ENCODE measurements around the gene EEF1A2. TPM values are rescaled to one million over a fixed set of nuclear protein-coding genes. Genes with fewer than 3 reads are reported as not detected.

EEF1A2 gene
- total and polyA plus RNA-seq, 10 donors: 0.39 to 1.4 (median 0.54) TPM

GRCh38 chr20:63454731-63455567, 43.9 kb downstream of the EEF1A2 start:
- H3K27me3 ChIP-seq (replicated peaks in 1 of 7): peaks cover 0 to 97% (median 62%) of the 10 kb centered on the region in 7 donors

GRCh38 chr20:63452821-63453523, 45.9 kb downstream of the EEF1A2 start:
- Histone ChIP-seq H3K9me3 (no peaks in the 10 kb centered on the region), H3K27me3 (replicated peaks in 1 of 7) (peaks cover 0 to 96% (median 66%) of the 10 kb centered on the region in 7 donors), H3K4me3 (no peak overlapping the region), H3K27ac (no peak overlapping the region), H3K36me3 (no peaks in the 10 kb centered on the region), H3K4me1 (peaks cover 0 to 36% (median 20%) of the 10 kb centered on the region in 6 donors)
- intact Hi-C loops (cut with DNase I; ENCODE audit: low total_unique reads): no loop called here
- TF ChIP-seq POLR2A (IDR thresholded peaks at IDR 0.05): no peak
- TF ChIP-seq CTCF (IDR thresholded peaks at IDR 0.05 in 8 of 11, conservative IDR thresholded peaks at IDR 0.05 in 3 of 11): peak in 1 of 11 experiments; percentile 39
- TF ChIP-seq POLR2AphosphoS5 (IDR thresholded peaks at IDR 0.05): no peak
- no peak for DNase-seq
- WGBS, 5 donors: 38 to 75% (median 52%) methylated on average over 16 to 46 of the region's 46 CpGs

More at GRCh38 chr20:63454731-63455567, 43.9 kb downstream of the EEF1A2 start:
- Histone ChIP-seq H3K36me3 (no peaks in the 10 kb centered on the region), H3K4me3 (no peak overlapping the region), H3K9me3 (no peaks in the 10 kb centered on the region), H3K27ac (no peak overlapping the region), H3K4me1 (peaks cover 0 to 37% (median 20%) of the 10 kb centered on the region in 6 donors)
- DNase-seq: no peak
- WGBS, 5 donors: 34 to 57% (median 57%) methylated on average over 29 to 35 of the region's 35 CpGs
- intact Hi-C loops (cut with DNase I; ENCODE audit: low total_unique reads): no loop called here
- TF ChIP-seq CTCF (IDR thresholded peaks at IDR 0.05 in 8 of 11, conservative IDR thresholded peaks at IDR 0.05 in 3 of 11): no peak
- no peak for TF ChIP-seq POLR2AphosphoS5 (IDR thresholded peaks at IDR 0.05)
- no peak for TF ChIP-seq POLR2A (IDR thresholded peaks at IDR 0.05)

GRCh38 chr20:63452341-63452740, 46.5 kb downstream of the EEF1A2 start:
- H3K27me3 ChIP-seq (replicated peaks in 1 of 7): peaks cover 0 to 96% (median 66%) of the 10 kb centered on the region in 7 donors

More at GRCh38 chr20:63452341-63452740, 46.5 kb downstream of the EEF1A2 start:
- DNase-seq: no peak
- intact Hi-C loops (cut with DNase I; ENCODE audit: low total_unique reads): no loop called here
- peaks cover 0 to 30% (median 17%) of the 10 kb centered on the region in 6 donors for H3K4me1 ChIP-seq
- no peaks in the 10 kb centered on the region for H3K36me3 ChIP-seq
- H3K27ac ChIP-seq: no peak overlapping the region
- H3K4me3 ChIP-seq: no peak overlapping the region
- 82 to 90% (median 86%) methylated on average over 16 to 20 of the region's 20 CpGs for WGBS, 5 donors
- TF ChIP-seq POLR2A (IDR thresholded peaks at IDR 0.05) (no peak), POLR2AphosphoS5 (IDR thresholded peaks at IDR 0.05) (no peak), CTCF (IDR thresholded peaks at IDR 0.05 in 8 of 11, conservative IDR thresholded peaks at IDR 0.05 in 3 of 11) (no peak)
- H3K9me3 ChIP-seq: no peaks in the 10 kb centered on the region

Measured in spleen (tissue), 11 donors.